DOHH2 (cell line): ENCODE data around the gene THEM4.
"Not testable (repeated sequence)": the region's sequence is repeated elsewhere in the genome, so short reads cannot be mapped to it uniquely, and the experiment has no call there.

Experiments
- H3F3A ChIP-seq: fragments of 200-600 bp; sonication (generic), shearing (Covaris generic); 2 replicates; pipeline ENCODE4 v1.6.0; 2016; ENCODE audit warnings: antibody characterized with exemption, mild to moderate bottlenecking; ENCODE audit not compliant: control insufficient read depth, insufficient read depth
- H3K27ac ChIP-seq: fragments of 200-600 bp; sonication (generic); 2 replicates; pipeline ENCODE4 v1.5.1; 2014; ENCODE audit warnings: low read depth, mild to moderate bottlenecking, low read length, moderate library complexity
- H3K27me3 ChIP-seq: fragments of 200-600 bp; sonication (generic); 2 replicates; pipeline ENCODE4 v1.6.1; 2014; ENCODE audit warnings: mild to moderate bottlenecking, low read length, mixed read lengths; ENCODE audit not compliant: control insufficient read depth
- H3K36me3 ChIP-seq: fragments of 200-600 bp; sonication (generic); 2 replicates; pipeline ENCODE4 v1.6.1; 2014; ENCODE audit warnings: mild to moderate bottlenecking, low read length, moderate library complexity, mixed read lengths; ENCODE audit not compliant: control insufficient read depth
- H3K4me1 ChIP-seq: fragments of 200-600 bp; sonication (generic); 2 replicates; pipeline ENCODE4 v1.6.1; 2014; ENCODE audit warnings: mild to moderate bottlenecking, low read length, mixed read lengths; ENCODE audit not compliant: control insufficient read depth
- H3K4me2 ChIP-seq: fragments of 200-600 bp; sonication (generic); 2 replicates; pipeline ENCODE4 v1.6.0; 2014; ENCODE audit warnings: mild to moderate bottlenecking, low read length, moderate library complexity
- H3K4me3 ChIP-seq: fragments of 200-600 bp; sonication (generic); 2 replicates; pipeline ENCODE4 v1.5.1; 2014; ENCODE audit warnings: mild to moderate bottlenecking, low read length, mixed read lengths
- H3K79me2 ChIP-seq: fragments of 200-600 bp; sonication (generic); 2 replicates; pipeline ENCODE4 v1.6.1; 2014; ENCODE audit warnings: mild to moderate bottlenecking, low read length, mixed read lengths; ENCODE audit not compliant: control insufficient read depth
- H3K9me2 ChIP-seq: fragments of 200-600 bp; sonication (generic); replicated peaks from 2 replicates; pipeline ENCODE4 v1.6.1; 2014; ENCODE audit warnings: mild to moderate bottlenecking, low read length, mixed read lengths; ENCODE audit not compliant: control insufficient read depth
- H3K9me3 ChIP-seq: fragments of 200-600 bp; sonication (generic); 2 replicates; pipeline ENCODE4 v1.6.1; 2014; ENCODE audit warnings: antibody characterized with exemption, low read length, mixed read lengths; ENCODE audit not compliant: control insufficient read depth, insufficient read depth
- H4K20me1 ChIP-seq: fragments of 200-600 bp; sonication (generic); 2 replicates; pipeline ENCODE4 v1.6.0; 2014; ENCODE audit warnings: low read depth, mild to moderate bottlenecking, antibody characterized with exemption, low read length, moderate library complexity; ENCODE audit not compliant: control insufficient read depth, insufficient read depth
- CTCF ChIP-seq: fragments of 200-600 bp; sonication (generic); IDR thresholded peaks from one replicate; pipeline ENCODE4 v1.5.1; 2014; ENCODE audit warnings: antibody characterized with exemption, mild to moderate bottlenecking, low read depth, low read length; ENCODE audit not compliant: poor library complexity, severe bottlenecking
- EZH2phosphoT487 ChIP-seq: fragments of 200-600 bp; sonication (generic); IDR thresholded peaks from 2 replicates; pipeline ENCODE4 v1.6.1; 2017; ENCODE audit warnings: borderline replicate concordance, mild to moderate bottlenecking, antibody characterized with exemption, low read length, moderate library complexity, mixed read lengths

The THEM4 gene

DNA sequence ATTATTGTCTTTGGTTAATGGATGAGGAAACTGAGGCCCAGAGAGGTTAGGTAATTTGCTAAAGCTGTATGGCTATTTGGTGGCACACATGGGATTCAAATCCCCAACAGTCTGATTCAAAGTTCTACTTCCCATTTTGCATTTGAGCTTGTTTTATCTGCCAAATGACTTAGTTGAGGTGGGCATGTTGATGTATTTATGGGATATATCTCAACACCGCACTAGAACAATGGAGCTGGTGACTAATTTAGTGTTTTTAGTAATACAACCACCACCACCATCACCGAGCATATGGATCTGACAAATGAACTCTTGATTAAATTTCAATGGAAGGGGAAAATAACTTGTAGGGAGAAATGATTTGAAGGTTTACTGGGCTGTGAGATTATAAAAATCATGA, 26.8 kb downstream of the THEM4 start:
- H3K9me2 ChIP-seq: no peaks in the 10 kb centered on the region
- H3K27ac ChIP-seq: no peak overlapping the region
- peaks cover 12% of the 10 kb centered on the region for H3K4me1 ChIP-seq
- H3K27me3 ChIP-seq: no peaks in the 10 kb centered on the region
- TF ChIP-seq EZH2phosphoT487 (no peak), CTCF (no peak)
- H3K4me2 ChIP-seq: no peak overlapping the region
- H3K4me3 ChIP-seq: no peak overlapping the region
- H3K36me3 ChIP-seq: peaks cover 28% of the 10 kb centered on the region
- H3F3A ChIP-seq: no peaks in the 10 kb centered on the region
- no peaks in the 10 kb centered on the region for H3K79me2 ChIP-seq
- H4K20me1 ChIP-seq: no peaks in the 10 kb centered on the region
- 0 out of 2 replicates have a peak, but pooled peaks cover 4% of the 10 kb centered on the region for H3K9me3 ChIP-seq

- Histone ChIP-seq H3K9me2 (no peaks in the 10 kb centered on the region), H3K27ac (no peak overlapping the region), H3K4me3 (no peak overlapping the region), H3K79me2 (no peaks in the 10 kb centered on the region), H4K20me1 (no peaks in the 10 kb centered on the region), H3K4me1 (peaks cover 12% of the 10 kb centered on the region), H3K9me3 (no peaks in the 10 kb centered on the region), H3K36me3 (peaks cover 21% of the 10 kb centered on the region), H3K4me2 (no peak overlapping the region), H3F3A (no peaks in the 10 kb centered on the region), H3K27me3 (no peaks in the 10 kb centered on the region)
- no peak for TF ChIP-seq CTCF
- TF ChIP-seq EZH2phosphoT487: no peak
These were observed 27.8 kb downstream of the THEM4 start for GRCh38 chr1:151881479-151881878.

- no peaks in the 10 kb centered on the region; the same call in 1 of the 2 replicates for H4K20me1 ChIP-seq
- no peaks in the 10 kb centered on the region for H3K9me3 ChIP-seq
- H3K9me2 ChIP-seq: no peaks in the 10 kb centered on the region
- peaks cover 33% of the 10 kb centered on the region for H3K36me3 ChIP-seq
- no peak for TF ChIP-seq EZH2phosphoT487
- H3F3A ChIP-seq: no peaks in the 10 kb centered on the region
- no peak overlapping the region for H3K4me2 ChIP-seq
- no peaks in the 10 kb centered on the region for H3K27me3 ChIP-seq
- no peaks in the 10 kb centered on the region for H3K79me2 ChIP-seq
- no peak overlapping the region for H3K4me3 ChIP-seq
- peaks cover 5% of the 10 kb centered on the region; the same call in 1 of the 2 replicates for H3K4me1 ChIP-seq
- H3K27ac ChIP-seq: no peak overlapping the region
These were observed 33.8 kb downstream of the THEM4 start for GRCh38 chr1:151875419-151876097.

- not testable (repeated sequence) for H3K27ac ChIP-seq, H3K9me2 ChIP-seq, H3K4me2 ChIP-seq, H3F3A ChIP-seq, H3K27me3 ChIP-seq, H3K79me2 ChIP-seq, H3K9me3 ChIP-seq, H4K20me1 ChIP-seq, H3K4me3 ChIP-seq, H3K4me1 ChIP-seq
- H3K36me3 ChIP-seq: peaks cover 26% of the 10 kb centered on the region
These were observed 36.5 kb downstream of the THEM4 start for GRCh38 chr1:151872776-151873175.
